HG03159 (cell line): ENCODE data around the gene IQCM.

Experiments
- ATAC-seq: cut with Tn5 transposase; IDR thresholded peaks from one replicate; pipeline ENCODE4 v1.9.1; 2021; ENCODE audit warnings: mild to moderate bottlenecking, moderate library complexity; ENCODE audit not compliant: unreplicated experiment

The IQCM gene

GRCh38 chr4:149322203-149322602 lies 493.4 kb downstream of the IQCM start:
- ATAC-seq: no peak

- ATAC-seq: no peak
Measured at GRCh38 chr4:149321438-149321837, 494.2 kb downstream of the IQCM start.

- no peak for ATAC-seq
Measured at GRCh38 chr4:149311076-149311475, 504.6 kb downstream of the IQCM start.

- ATAC-seq: no peak
Measured at GRCh38 chr4:149306537-149306936, 509.1 kb downstream of the IQCM start.
